ENCODE data around the gene RAD21L1.
"Not testable (repeated sequence)": the region's sequence is repeated elsewhere in the genome, so short reads cannot be mapped to it uniquely, and the experiment has no call there.

RAD21L1 gene

GRCh38 chr20:1209447-1210387 lies 16.1 kb upstream of the RAD21L1 start:
- H3K4me1 ChIP-seq (ENCODE audit: control insufficient read depth, insufficient read depth, low read length, unreplicated experiment), result peaks cover 6% of the 10 kb centered on the region
- no peaks in the 10 kb centered on the region for H3K36me3 ChIP-seq (ENCODE audit: insufficient read depth, low read length)
- H3K27me3 ChIP-seq (ENCODE audit: insufficient read depth, low read length), result peaks cover 34% of the 10 kb centered on the region

GRCh38 chr20:1210501-1210900 lies 15.3 kb upstream of the RAD21L1 start:
- Histone ChIP-seq H3K79me2 (ENCODE audit: control insufficient read depth, insufficient read depth, low read length, unreplicated experiment) (no peaks in the 10 kb centered on the region), H3K27me3 (ENCODE audit: insufficient read depth, low read length) (peaks cover 37% of the 10 kb centered on the region), H3K36me3 (ENCODE audit: insufficient read depth, low read length) (no peaks in the 10 kb centered on the region), H3K4me1 (ENCODE audit: control insufficient read depth, insufficient read depth, low read length, unreplicated experiment) (peaks cover 6% of the 10 kb centered on the region), H2AFZ (ENCODE audit: low read length, unreplicated experiment) (no peak overlapping the region), H3K4me3 (ENCODE audit: low read depth, low read length) (no peak overlapping the region), H3K27ac (ENCODE audit: low read depth, low read length) (no peak overlapping the region)

More at GRCh38 chr20:1209447-1210387, 16.1 kb upstream of the RAD21L1 start:
- Histone ChIP-seq H3K27ac (ENCODE audit: low read depth, low read length) (no peak overlapping the region), H2AFZ (ENCODE audit: low read length, unreplicated experiment) (no peak overlapping the region), H3K79me2 (ENCODE audit: control insufficient read depth, insufficient read depth, low read length, unreplicated experiment) (no peaks in the 10 kb centered on the region), H3K4me3 (ENCODE audit: low read depth, low read length) (no peak overlapping the region)

- no peaks in the 10 kb centered on the region for H3K79me2 ChIP-seq (ENCODE audit: control insufficient read depth, insufficient read depth, low read length, unreplicated experiment)
- peaks cover 37% of the 10 kb centered on the region for H3K27me3 ChIP-seq (ENCODE audit: insufficient read depth, low read length)
- H2AFZ ChIP-seq (ENCODE audit: low read length, unreplicated experiment), result no peak overlapping the region
- H3K4me1 ChIP-seq (ENCODE audit: control insufficient read depth, insufficient read depth, low read length, unreplicated experiment), result peaks cover 6% of the 10 kb centered on the region
- no peak overlapping the region for H3K27ac ChIP-seq (ENCODE audit: low read depth, low read length)
- H3K4me3 ChIP-seq (ENCODE audit: low read depth, low read length), result no peak overlapping the region
- H3K36me3 ChIP-seq (ENCODE audit: insufficient read depth, low read length), result no peaks in the 10 kb centered on the region
Observed at GRCh38 chr20:1212023-1212422, 13.8 kb upstream of the RAD21L1 start.

- peaks cover 35% of the 10 kb centered on the region for H3K27me3 ChIP-seq (ENCODE audit: insufficient read depth, low read length)
- H3K4me3 ChIP-seq (ENCODE audit: low read depth, low read length), result no peak overlapping the region
- H3K4me1 ChIP-seq (ENCODE audit: control insufficient read depth, insufficient read depth, low read length, unreplicated experiment), result peaks cover 6% of the 10 kb centered on the region
- no peaks in the 10 kb centered on the region for H3K36me3 ChIP-seq (ENCODE audit: insufficient read depth, low read length)
- H3K79me2 ChIP-seq (ENCODE audit: control insufficient read depth, insufficient read depth, low read length, unreplicated experiment), result no peaks in the 10 kb centered on the region
- no peak overlapping the region for H2AFZ ChIP-seq (ENCODE audit: low read length, unreplicated experiment)
- H3K27ac ChIP-seq (ENCODE audit: low read depth, low read length), result no peak overlapping the region
Observed at GRCh38 chr20:1212607-1213396, 13.0 kb upstream of the RAD21L1 start.

GRCh38 chr20:1214838-1215261 lies 11.0 kb upstream of the RAD21L1 start:
- no peak overlapping the region for H2AFZ ChIP-seq (ENCODE audit: low read length, unreplicated experiment)
- H3K4me3 ChIP-seq (ENCODE audit: low read depth, low read length), result no peak overlapping the region
- peaks cover 6% of the 10 kb centered on the region for H3K4me1 ChIP-seq (ENCODE audit: control insufficient read depth, insufficient read depth, low read length, unreplicated experiment)
- no peak overlapping the region for H3K27ac ChIP-seq (ENCODE audit: low read depth, low read length)
- peaks cover 18% of the 10 kb centered on the region; the same call in 1 of the 2 replicates for H3K27me3 ChIP-seq (ENCODE audit: insufficient read depth, low read length)
- no peaks in the 10 kb centered on the region for H3K36me3 ChIP-seq (ENCODE audit: insufficient read depth, low read length)
- H3K79me2 ChIP-seq (ENCODE audit: control insufficient read depth, insufficient read depth, low read length, unreplicated experiment), result no peaks in the 10 kb centered on the region

GRCh38 chr20:1215386-1216170 lies 10.3 kb upstream of the RAD21L1 start:
- peaks cover 6% of the 10 kb centered on the region for H3K4me1 ChIP-seq (ENCODE audit: control insufficient read depth, insufficient read depth, low read length, unreplicated experiment)
- H3K36me3 ChIP-seq (ENCODE audit: insufficient read depth, low read length), result no peaks in the 10 kb centered on the region
- no peak overlapping the region for H2AFZ ChIP-seq (ENCODE audit: low read length, unreplicated experiment)
- no peaks in the 10 kb centered on the region for H3K79me2 ChIP-seq (ENCODE audit: control insufficient read depth, insufficient read depth, low read length, unreplicated experiment)
- peaks cover 18% of the 10 kb centered on the region; the same call in 1 of the 2 replicates for H3K27me3 ChIP-seq (ENCODE audit: insufficient read depth, low read length)
- H3K27ac ChIP-seq (ENCODE audit: low read depth, low read length), result no peak overlapping the region
- H3K4me3 ChIP-seq (ENCODE audit: low read depth, low read length), result no peak overlapping the region

GRCh38 chr20:1216527-1217427 lies 9.1 kb upstream of the RAD21L1 start:
- not testable (repeated sequence) for H3K4me3 ChIP-seq (ENCODE audit: low read depth, low read length); H3K27ac ChIP-seq (ENCODE audit: low read depth, low read length); H3K79me2 ChIP-seq (ENCODE audit: control insufficient read depth, insufficient read depth, low read length, unreplicated experiment); H3K36me3 ChIP-seq (ENCODE audit: insufficient read depth, low read length); H2AFZ ChIP-seq (ENCODE audit: low read length, unreplicated experiment); H3K4me1 ChIP-seq (ENCODE audit: control insufficient read depth, insufficient read depth, low read length, unreplicated experiment)
- peaks cover 18% of the 10 kb centered on the region; the same call in 1 of the 2 replicates for H3K27me3 ChIP-seq (ENCODE audit: insufficient read depth, low read length)

GRCh38 chr20:1222750-1223149 lies 3.1 kb upstream of the RAD21L1 start:
- not testable (repeated sequence) for H3K4me3 ChIP-seq (ENCODE audit: low read depth, low read length); H3K4me1 ChIP-seq (ENCODE audit: control insufficient read depth, insufficient read depth, low read length, unreplicated experiment); H3K36me3 ChIP-seq (ENCODE audit: insufficient read depth, low read length); H3K27ac ChIP-seq (ENCODE audit: low read depth, low read length); H2AFZ ChIP-seq (ENCODE audit: low read length, unreplicated experiment); H3K79me2 ChIP-seq (ENCODE audit: control insufficient read depth, insufficient read depth, low read length, unreplicated experiment)
- peaks cover 10% of the 10 kb centered on the region for H3K27me3 ChIP-seq (ENCODE audit: insufficient read depth, low read length)

GRCh38 chr20:1224205-1224890 lies 1.5 kb upstream of the RAD21L1 start:
- H3K4me3 ChIP-seq (ENCODE audit: low read depth, low read length), result no peak overlapping the region
- H2AFZ ChIP-seq (ENCODE audit: low read length, unreplicated experiment), result no peak overlapping the region
- H3K27ac ChIP-seq (ENCODE audit: low read depth, low read length), result no peak overlapping the region
- H3K4me1 ChIP-seq (ENCODE audit: control insufficient read depth, insufficient read depth, low read length, unreplicated experiment), result peaks cover 4% of the 10 kb centered on the region
- no peaks in the 10 kb centered on the region for H3K79me2 ChIP-seq (ENCODE audit: control insufficient read depth, insufficient read depth, low read length, unreplicated experiment)
- H3K27me3 ChIP-seq (ENCODE audit: insufficient read depth, low read length), result peaks cover 9% of the 10 kb centered on the region
- no peaks in the 10 kb centered on the region for H3K36me3 ChIP-seq (ENCODE audit: insufficient read depth, low read length)
